Activated CD4-positive, alpha-beta T cell treated with anti-CD3 and anti-CD28 coated beads, Interleukin-2, amount 50 U/mL, for 24 hours (primary cell): ENCODE measurements around the gene PKN3.

ENCODE experiments used
- DNase-seq, 2 donors: peaks; one replicate each; pipeline ENCODE4 v3.0.0-alpha.2; 2020; ENCODE audit warnings: low read depth in 1 of 2, low spot score in 1 of 2

The PKN3 gene

DNA sequence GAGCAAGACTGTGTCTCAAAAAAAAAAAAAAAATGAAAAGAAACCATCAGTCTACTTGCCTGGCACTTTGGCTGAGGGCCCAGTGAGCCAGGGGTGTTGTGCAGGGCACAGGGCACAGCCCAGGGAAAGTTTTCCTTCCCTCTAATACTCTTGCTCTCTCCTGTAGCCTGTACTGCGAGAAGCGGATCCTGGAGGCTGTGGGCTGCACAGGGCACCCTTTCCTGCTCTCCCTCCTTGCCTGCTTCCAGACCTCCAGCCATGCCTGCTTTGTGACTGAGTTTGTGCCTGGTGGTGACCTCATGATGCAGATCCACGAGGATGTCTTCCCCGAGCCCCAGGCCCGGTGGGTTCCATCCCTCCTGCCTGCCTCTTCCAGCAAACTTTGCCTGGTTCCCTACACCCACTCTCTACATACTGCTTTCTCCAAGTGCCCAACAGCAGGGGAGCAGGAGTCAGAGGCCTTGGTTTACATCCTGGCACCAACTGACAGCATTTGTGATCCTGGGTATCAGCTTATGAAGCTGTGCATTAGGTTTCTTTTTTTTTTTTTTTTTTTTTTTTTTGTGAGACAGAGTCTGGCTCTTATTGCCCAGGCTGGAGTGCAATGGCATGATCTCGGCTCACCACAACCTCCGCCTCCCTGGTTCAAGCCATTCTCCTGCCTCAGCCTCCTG lies 14.4 kb downstream of the PKN3 start:
- DNase-seq, result no peak

DNA sequence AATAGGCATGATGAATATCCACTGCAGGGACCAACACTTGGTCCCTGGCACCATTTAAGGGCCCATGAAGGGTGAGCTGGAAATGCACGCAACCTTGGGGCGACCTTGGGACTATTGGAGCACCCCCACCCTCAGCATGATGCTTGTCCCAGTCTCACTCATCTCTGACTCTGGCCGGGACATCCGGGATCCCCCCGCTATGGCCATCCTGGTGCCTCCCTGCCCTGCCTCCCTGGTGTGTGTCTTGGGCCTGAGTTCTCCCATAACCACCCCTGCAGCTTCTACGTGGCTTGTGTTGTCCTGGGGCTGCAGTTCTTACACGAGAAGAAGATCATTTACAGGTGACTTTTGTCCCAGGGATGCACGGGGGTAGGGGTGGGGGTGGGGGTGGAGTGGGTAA lies 15.7 kb downstream of the PKN3 start:
- DNase-seq, result no peak

DNA sequence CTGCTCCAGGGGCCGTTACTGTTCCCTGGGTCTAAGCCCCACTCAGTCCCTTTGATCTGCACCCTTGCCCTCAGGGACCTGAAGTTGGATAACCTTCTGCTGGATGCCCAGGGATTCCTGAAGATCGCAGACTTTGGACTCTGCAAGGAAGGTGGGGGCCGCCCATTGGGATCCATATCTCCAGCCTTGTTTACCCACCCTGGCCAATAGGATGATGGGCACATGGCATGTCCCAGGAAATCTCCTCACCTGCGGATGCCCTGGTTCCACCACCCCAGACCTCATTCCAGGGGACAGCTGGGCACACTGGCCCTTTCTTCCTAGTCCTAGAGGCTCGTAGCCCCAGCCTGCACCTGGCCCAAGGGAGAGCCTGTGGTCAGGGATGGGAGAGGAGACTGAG lies 16.2 kb downstream of the PKN3 start:
- no peak for DNase-seq

DNA sequence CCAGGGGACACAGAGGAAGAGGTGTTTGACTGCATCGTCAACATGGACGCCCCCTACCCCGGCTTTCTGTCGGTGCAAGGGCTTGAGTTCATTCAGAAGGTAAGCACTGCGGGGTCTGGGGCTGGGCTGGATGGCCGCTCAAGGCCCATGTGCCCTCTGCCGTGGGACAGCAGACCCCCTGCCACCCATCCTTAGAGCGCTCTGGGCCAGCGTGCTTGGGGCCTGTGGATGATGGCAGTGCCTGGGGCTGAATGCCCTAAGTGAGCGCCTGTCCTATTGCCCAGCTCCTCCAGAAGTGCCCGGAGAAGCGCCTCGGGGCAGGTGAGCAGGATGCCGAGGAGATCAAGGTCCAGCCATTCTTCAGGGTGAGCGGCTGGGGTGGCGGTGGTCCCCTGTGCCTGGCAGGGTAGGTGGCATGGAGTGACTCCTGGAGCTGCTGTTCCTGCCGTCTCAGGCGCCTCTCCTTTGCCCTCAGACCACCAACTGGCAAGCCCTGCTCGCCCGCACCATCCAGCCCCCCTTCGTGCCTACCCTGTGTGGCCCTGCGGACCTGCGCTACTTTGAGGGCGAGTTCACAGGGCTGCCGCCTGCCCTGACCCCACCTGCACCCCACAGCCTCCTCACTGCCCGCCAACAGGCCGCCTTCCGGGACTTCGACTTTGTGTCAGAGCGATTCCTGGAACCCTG lies 17.8 kb downstream of the PKN3 start:
- no peak for DNase-seq

DNA sequence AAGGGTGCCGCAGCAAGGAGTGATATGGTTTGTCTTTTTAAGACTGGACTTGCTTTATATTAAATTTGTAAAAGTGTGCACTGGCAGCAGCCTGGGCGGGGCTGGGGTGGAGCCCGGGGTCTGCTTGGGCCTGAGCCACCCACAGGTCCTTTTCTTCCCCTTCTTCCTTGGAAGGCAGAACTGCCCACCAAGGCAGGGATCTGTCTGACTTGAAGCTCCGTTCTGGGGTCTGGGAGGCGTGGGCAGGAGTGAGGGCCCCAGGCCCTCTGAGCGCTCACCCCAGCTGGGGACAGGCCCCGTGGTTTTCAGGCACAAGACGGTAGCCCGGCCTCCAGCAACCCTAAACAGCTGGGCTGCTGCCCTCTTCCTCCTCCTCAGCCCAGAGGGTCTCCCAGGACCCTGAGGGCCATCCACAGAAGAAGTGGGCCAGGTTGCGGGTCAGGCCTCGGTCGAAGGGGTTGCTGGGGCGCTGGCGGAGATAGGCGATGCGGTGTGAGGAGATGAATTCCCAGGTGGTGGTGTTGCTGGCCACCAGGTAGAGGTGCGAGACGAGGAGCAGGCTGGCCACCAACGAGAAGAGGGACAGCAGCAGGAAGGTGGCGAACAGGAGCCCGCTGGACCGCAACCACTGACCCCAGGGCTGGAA lies 18.7 kb downstream of the PKN3 start:
- DNase-seq, result no peak

DNA sequence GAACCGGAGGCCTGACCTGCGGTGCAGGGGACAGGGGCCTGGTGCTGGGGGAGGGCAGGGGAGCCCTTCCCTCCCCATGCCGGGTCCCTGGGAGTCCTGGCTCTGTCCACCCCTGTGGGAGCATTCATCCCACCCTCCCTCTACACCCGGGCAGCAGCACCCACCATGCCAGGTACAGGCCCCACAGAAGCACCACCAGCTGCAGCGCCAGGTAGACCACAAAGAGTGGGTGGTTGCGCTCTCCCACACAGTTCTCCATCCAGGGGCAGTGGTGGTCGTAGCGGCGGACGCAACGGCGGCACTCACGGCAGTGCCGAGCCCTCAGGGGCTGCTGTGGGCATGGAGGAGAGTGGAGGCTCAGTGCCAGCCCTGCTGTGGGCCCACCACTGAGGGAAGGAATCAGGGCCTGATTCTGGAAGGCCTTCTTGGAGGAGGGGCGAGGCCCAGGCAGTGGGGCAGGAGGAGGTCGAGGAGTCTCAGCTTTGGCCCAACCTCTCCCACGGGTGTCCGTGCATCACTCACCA lies 19.2 kb downstream of the PKN3 start:
- DNase-seq, result no peak

DNA sequence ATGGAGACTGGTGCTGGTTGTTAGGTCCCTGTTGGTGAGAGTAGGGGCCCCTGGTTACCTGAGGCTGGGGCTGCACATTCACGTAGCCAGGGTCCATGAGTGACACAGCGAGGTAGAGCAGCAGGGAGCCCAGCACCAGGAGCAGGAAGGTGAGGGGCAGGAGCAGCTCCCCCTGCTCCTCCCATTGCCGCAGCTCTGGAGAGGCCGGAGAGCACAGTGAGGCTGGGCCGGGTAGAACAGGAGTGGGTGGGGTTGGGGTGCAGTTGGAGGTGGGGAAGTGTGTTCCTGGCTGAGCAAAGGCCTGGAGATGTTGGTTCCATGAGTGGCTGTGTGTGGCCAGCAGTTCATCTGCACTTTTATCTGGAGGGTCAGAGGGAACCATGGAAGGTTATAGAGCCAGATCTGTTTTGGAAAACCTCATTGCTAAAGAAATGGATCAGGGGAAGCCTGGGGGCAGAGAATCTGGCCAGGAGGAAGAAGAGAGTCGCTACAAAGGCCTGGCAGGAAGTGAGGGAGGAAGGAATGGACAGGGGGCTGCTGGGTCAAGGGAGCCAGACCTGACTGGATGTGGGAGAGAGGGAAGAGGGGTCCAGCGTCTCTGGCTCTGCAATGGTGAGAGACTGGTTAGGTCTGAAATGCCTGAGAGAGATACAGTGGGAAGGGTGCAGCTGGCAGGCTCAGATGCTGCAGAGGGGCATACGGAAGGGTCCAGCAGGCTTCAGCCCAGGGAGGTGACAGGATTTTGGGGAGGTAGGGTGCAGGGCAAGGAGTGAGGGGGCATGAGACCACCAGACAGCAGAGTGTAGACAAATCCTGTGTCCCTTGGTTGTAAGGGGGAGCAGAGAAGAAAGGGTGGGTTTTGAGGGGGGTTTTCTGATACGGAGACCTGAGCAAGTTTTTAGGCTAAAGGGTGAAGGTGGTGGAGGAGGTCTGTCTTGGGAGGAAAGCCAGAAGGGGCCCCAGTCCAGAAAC lies 20.4 kb downstream of the PKN3 start:
- DNase-seq, result no peak

DNA sequence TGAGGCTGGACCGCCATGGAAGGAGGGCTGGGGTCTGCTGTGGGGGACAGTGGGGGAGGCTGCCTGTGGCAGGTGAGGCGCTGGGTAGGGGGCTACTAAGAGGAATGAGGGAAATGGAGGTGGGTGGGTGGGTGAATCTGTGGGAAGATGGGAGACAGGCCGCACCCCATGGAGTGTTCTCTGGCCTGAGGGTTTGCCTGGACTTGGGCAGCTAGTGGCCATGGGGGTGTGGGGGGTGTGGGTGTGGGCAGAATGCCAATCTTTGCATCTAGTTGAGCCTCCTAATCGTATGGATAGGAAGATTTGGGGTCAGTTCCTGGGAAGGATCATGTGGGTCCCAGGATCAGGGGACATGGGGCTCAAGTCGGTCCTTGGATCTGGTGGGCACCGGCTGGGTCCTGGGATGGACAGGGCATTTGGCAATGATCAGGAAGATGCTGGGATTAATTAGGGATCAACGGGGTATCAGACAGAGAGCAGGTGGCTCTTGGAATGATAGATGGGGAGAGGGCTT lies 21.1 kb downstream of the PKN3 start:
- DNase-seq, result no peak

DNA sequence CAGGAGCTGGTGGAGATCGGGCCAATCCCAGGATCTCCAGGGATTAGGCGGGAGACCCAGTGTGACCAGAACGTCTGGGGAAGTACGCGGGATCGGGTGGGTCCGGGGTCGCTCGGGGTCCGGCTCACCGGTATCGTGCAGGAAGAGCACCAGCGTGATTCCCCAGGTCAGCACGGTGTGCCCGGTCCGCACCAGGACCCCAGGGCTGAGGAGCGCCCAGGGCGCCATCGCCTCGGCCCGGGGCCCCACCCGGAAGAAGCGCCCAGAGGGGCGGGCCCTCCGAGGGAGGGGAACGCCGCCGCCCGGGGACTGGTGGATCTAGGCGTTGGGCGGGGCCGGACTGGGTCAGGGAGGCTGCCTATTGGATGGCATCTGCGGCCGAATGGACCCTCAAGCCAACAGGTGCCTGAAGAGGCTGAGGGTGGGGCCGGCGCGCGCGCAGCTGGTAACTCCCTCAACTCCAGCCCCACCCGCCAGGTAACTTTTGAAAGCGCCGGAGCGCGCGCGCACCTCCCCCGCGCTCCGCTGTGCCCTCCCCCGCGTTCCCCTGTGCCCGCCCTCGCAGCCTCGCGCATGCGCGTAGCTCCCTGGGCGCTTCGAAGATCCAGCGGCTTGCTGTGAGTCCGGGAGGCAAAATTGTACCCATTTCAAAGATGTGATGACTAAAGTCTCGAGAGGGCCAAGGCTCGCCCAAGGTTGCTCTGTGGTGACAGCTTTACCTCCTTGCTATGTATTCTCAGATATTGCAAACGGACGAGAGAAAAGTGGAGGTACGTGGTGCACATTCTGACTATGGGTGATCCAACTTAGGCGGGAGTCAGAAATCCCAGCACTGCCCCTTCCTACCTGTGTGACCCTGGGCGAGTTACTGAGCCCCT lies 21.8 kb downstream of the PKN3 start, which contains the start of gene ZDHHC12:
Gene ZDHHC12 (minus strand): TSS at position 262 of the 878 bp plus-strand sequence. CDS start 34 bp downstream, at position 228.
- DNase-seq, result peak; percentile 96 to 97

DNA sequence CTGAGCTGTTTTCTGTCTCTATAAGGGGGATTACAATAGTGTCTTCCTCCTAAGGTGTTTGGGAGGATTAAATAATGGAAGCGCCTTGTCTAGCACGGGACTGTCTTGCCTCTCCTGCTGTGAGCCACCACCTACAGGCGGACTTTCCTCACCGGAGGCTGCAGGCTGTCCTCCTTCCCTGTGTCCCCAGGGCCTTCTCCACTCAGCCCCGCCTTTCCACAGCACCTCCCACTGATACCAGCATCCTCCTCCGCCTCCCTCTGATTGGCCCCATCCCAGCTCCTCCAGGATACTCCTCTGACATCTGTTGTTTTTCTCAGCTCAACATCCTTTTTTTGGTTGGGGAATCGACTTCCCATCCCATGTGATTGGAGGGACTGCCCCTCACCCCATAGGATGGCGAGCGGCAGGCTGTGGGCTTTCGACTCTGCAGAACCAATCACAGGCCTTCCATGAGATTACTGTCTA lies 22.5 kb downstream of the PKN3 start:
- no peak for DNase-seq

DNA sequence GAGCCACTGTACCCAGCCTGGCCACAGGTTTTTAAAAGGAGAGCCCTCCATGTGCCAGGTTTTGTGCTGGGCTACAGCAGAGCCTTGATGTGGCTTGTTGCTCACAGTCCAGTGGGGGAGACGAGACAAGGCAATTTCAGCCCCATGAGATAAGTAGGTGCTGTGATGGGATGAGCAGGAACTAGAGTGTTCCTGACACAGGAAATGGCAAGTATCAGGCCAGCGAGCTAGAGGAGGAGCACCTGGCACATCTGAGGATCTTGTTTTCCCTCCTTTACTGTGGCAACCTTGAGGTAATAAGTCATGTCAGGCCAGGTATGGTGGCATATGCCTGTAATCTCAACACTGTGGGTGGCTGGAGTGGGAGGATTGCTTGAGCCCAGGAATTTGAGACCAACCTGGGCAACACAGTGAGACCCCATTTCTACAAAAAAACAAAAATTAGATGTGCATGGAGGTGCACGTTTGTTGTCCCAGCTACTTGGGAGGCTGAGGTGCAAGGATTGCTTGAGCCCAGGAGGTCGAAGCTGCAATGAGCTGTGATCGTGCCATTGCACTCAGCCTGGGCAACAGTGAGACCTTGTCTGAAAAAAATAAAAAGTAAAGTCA lies 25.4 kb downstream of the PKN3 start:
- no peak for DNase-seq

DNA sequence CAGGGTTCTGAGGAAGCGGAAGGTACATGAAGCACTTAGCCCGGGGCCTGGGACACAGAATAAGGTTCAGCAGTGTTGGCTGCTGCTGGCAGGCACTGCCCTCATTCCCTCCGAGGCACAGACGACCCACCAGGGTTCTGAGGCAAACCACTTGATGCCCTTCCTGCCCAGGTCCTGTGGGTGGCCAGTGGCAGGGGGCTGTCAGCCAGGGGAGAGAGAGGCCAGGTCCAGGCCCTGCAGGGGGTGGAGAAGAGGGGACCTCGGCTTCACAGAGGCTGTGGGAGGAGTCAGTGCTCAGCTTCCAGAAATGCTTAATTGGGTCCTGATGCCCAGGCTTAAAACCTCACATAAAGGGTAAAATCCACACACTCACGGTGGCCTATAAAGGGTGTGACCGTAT lies 26.0 kb downstream of the PKN3 start:
- no peak for DNase-seq

DNA sequence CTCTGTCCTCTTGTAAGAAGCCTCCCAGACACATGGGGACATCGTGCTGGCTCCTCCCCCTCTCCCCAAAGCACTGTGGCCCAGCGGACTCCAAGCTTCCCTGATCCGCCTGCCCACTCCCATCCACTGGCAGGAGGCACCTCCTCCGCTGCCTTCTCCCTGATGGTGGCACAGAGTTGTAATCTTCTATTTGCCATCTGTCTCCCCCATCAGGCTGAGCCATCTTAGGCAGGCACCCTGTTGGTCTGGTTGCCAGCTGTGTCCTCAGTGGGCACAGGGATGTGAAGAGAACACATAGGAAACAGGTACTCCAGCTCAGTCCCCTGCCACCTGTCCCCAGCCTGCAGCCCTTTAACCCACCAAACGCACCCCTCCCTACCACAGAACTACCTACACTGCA lies 27.0 kb downstream of the PKN3 start:
- no peak for DNase-seq

DNA sequence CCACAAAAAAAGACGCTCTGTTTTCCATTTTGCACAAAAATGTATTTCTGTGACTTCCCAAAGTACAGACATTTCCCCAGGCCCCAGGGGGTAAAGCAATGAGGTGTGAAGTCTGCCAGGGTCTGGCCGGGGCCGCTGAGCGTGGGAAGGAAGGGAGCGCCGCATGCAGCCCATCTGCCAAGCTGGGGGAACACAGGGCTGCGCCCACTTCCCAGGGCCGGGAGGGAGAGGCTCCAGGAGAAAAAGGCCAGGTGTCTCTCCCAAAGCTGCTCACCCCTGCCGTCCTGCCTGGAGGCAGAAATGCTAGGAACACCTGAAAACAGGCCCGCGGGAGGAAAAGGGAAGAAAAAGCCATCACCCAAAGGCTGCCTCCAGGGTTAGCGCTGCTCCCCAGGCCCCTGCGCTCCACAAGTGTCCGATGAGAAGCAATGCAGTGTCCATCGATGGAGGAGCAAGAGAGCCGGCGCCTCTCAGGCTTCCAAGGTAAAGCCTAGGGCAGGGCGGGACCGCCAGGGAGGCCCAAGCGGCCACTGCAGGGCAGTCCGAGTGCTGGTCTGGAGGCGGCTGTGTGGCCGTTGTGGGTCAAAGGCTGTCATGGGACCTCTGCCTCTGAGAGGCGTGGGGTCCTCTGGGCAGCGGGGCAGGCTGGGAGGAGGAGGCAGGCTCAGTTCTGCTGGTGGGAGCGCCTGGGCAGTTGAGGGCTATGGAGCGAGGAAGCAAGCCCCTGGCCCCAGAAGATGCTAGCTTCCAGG lies 27.6 kb downstream of the PKN3 start:
- DNase-seq, result no peak

DNA sequence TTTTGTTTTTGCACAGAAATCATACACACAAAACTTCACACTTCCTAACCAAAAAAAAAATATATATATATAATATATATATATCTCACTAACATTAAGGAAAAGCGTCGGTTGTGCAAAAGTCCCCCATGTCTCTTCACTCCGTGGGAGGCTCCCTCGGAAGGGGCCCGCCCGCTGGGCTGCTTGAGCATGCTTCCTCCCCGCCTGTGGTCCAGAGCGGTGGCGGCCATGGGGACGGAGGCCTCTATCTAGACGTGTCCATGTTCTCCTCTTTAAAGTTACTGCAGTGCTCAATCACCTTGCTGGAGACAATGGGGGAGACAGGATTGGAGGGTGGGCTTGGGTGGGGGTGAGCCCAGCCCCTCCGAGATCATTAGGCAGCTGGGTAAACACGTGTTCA lies 28.8 kb downstream of the PKN3 start:
- DNase-seq, result no peak

DNA sequence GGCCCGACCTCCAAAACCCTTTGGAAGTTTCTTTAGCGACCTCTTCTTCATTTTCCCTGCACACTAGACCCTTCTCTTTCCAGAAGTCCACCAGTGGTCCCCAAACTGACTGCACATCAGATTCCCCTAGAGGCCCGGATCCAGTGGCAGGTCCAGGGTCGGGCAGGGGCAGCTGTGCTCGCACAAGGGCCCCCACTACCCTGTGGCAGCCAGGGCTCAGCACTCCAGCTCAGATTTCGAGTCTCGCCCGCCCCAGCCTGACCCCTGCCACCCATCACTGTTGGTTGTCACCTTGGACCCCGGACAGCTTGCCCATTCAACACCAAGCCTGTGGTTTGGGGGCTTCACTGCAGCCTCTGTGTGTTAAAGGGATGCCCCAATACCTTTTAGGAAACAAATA lies 29.4 kb downstream of the PKN3 start:
- no peak for DNase-seq

DNA sequence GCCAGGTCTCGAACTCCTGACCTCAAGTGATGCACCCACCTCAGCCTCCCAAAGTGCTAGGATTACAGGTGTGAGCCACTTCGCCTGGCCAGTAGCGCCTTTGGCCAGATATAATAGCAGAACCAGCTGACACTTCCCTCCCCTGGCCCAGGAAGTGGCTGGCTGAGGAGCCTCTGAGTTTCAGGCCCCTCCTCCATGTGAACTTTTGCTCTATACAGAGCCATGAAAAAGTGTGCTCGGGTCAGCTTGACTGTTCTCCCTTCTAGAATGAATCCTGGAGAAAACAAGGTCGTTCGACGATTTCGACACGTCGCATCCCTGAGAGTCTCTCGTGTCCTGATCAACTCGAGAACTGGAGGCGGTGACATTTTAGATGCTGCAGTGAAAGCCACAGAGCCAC lies 30.3 kb downstream of the PKN3 start:
- no peak for DNase-seq

DNA sequence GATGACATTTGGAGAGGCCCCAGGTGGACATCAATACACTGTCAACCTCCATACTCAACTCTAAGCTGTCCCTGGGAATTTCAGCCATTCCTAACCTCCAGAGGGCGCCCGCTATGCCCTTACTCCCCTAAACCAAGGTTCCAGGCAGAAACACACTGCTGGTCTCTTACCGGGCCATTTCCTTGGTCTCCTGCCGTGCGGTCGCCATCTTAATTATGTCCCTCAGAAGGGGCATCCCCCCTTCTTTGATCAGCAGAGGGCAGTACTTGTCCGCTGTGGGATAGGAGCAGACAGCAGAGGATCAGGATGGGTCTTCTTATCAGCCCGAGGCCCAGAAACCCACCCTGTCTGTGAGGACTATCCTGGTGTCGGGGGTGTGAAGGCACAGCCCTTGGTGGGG lies 31.0 kb downstream of the PKN3 start:
- DNase-seq, result no peak

DNA sequence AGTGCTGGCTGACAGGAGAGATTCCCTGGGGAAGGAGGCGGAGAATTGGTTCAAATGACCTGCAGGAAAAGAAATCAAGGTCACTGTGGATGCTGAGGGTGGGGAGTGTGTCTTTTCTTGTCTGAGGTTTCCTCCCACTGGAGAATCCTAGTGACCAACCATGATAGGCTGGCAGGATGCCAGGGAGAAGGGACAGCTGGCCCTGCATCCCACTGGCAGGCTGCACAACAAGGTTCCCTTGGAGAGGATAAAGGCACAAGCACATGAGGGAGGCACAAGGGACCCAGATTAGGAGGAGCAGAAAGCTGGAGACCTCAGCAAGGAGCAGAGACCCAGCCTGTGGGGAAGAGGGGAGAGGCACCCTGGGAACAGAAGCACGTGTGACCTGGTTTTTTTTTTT lies 33.1 kb downstream of the PKN3 start:
- no peak for DNase-seq
